Stimulated activated CD4-positive, alpha-beta T cell treated with anti-CD3 and anti-CD28 coated beads, Interleukin-1b, Interleukin-23, amount 100 ng/mL, for 1 hour (primary cell): ENCODE results near the gene DGKZ.
"Not testable (repeated sequence)": the region's sequence is repeated elsewhere in the genome, so short reads cannot be mapped to it uniquely, and the experiment has no call there.

Experiments used
- DNase-seq, 2 donors: peaks; one replicate each; pipeline ENCODE4 v3.0.0-alpha.2; 2020; ENCODE audit warnings: low read depth in 2 of 2

DGKZ gene, protein sequence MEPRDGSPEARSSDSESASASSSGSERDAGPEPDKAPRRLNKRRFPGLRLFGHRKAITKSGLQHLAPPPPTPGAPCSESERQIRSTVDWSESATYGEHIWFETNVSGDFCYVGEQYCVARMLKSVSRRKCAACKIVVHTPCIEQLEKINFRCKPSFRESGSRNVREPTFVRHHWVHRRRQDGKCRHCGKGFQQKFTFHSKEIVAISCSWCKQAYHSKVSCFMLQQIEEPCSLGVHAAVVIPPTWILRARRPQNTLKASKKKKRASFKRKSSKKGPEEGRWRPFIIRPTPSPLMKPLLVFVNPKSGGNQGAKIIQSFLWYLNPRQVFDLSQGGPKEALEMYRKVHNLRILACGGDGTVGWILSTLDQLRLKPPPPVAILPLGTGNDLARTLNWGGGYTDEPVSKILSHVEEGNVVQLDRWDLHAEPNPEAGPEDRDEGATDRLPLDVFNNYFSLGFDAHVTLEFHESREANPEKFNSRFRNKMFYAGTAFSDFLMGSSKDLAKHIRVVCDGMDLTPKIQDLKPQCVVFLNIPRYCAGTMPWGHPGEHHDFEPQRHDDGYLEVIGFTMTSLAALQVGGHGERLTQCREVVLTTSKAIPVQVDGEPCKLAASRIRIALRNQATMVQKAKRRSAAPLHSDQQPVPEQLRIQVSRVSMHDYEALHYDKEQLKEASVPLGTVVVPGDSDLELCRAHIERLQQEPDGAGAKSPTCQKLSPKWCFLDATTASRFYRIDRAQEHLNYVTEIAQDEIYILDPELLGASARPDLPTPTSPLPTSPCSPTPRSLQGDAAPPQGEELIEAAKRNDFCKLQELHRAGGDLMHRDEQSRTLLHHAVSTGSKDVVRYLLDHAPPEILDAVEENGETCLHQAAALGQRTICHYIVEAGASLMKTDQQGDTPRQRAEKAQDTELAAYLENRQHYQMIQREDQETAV

DNA sequence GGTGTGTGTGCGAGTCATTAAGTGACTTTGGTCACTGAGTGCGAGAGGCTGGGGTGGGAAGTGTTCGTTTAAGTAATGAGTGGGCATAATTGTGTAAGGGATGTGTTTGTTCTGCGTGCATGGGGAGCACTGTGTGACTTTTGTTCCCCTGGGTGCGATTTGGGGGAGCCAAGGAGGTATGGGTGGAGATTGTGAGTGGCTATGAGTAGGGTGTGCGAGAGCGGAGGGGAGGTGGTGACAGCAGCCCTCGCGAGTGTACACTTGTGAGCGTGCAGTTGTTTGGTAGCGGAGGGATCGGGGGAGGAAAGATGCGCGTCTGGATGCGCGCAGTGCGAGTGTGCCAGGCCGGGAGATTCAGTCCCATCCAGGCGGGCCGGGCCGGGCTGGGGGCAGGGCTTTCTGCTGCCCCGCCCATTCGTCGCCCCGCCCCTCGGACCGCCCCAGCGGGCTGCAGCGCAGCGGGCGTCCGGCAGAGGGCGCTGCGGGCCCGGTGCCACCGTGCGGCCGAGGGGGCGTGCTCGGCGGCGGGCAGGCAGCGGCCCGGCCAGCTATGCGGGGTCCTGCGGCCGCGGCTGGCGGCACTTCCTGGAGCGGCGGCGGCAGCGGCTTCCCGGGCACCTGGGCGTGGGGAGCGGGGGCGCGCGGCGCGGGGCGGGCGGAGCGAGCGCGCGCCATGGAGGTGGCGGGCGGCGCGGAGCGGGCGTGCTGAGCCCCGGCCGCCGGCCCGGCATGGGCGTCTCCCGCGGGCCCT is at the start of gene DGKZ:
DGKZ (plus strand) TSS at position 578 of the 751 bp plus-strand sequence. CDS start 197 bp downstream, outside the sequence.
- DNase-seq, result peak; percentile 78 to 80

GRCh38 chr11:46298699-46299433 is 48.4 kb upstream of the DGKZ start:
- no peak for DNase-seq

GRCh38 chr11:46299451-46299961 is 47.8 kb upstream of the DGKZ start:
- DNase-seq, result no peak

GRCh38 chr11:46300270-46300669 is 47.0 kb upstream of the DGKZ start:
- no peak for DNase-seq

GRCh38 chr11:46302866-46303265 is 44.4 kb upstream of the DGKZ start:
- no peak for DNase-seq

DNA sequence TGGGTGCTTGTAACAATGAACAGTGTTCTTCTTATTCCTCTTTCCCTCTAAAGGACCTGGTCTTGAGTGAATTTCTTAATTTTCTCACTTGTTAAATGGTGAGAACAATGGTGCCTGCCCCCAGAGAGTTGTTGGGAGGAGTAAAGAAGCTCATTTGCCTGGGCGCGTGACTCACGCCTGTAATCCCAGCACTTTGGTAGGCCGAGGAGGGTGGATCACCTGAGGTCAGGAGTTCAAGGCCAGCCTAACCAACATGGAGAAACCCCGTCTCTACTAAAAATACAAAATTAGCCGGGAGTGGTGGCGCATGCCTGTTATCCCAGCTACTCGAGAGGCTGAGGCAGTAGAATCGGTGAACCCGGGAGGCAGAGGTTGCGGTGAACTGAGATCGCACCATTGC is 43.2 kb upstream of the DGKZ start:
- DNase-seq, result not testable (repeated sequence)

DNA sequence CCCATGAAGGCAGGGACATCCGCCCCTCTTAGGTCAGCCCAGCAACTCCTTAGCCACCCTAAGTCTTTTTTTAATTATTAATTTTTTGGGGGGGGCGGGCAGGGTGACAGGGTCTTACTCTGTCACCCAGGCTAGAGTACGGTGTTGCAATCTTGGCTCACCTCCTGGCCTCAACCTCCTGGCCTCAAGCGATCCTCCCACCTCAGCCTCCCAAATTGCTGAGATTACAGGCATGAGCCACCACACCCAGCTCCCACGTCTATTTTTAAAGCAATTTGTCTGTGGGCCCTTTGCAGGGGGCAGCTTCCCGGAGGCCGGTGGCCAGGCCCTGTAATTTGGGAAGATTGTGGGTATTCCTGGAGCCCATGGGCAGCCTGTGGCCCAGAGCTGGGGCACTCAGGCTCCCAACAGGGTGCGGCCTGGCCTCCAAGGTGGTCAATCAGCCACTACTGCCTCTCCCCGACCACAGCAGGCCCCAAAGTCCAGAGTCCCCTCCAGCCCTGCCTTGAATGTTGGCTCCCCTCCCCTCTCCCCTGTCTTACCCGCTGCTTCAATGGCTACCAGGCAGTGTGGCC is 42.6 kb upstream of the DGKZ start:
- no peak for DNase-seq

GRCh38 chr11:46305295-46305694 is 42.0 kb upstream of the DGKZ start:
- no peak for DNase-seq

DNA sequence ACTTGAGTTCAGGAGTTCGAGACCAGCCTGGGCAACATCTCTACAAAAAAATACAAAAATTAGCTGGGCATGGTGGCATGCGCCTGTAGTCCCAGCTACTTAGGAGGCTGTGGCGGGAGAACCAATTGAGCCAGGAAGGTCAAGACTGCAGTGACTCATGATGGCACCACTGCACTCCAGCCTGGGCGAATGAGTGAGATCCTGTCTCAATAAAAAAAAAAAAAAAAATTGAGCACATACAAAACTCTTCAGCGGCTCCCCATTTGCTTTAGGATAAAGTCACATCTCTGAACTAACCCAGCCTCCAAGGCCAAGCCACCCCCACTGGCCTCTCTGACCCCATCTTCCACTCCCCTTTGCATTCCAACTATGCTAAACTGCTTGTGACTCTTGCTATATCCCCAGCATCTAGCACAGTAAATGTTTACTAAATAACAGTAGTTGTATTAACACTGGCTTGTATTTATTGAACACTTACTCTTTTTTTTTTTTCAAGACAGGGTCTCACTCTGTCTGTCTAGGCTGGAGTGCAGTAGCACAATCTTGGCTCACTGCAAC is 40.9 kb upstream of the DGKZ start:
- DNase-seq, result no peak

GRCh38 chr11:46307369-46307768 is 39.9 kb upstream of the DGKZ start:
- no peak for DNase-seq

GRCh38 chr11:46307785-46308341 is 39.4 kb upstream of the DGKZ start:
- no peak for DNase-seq

DNA sequence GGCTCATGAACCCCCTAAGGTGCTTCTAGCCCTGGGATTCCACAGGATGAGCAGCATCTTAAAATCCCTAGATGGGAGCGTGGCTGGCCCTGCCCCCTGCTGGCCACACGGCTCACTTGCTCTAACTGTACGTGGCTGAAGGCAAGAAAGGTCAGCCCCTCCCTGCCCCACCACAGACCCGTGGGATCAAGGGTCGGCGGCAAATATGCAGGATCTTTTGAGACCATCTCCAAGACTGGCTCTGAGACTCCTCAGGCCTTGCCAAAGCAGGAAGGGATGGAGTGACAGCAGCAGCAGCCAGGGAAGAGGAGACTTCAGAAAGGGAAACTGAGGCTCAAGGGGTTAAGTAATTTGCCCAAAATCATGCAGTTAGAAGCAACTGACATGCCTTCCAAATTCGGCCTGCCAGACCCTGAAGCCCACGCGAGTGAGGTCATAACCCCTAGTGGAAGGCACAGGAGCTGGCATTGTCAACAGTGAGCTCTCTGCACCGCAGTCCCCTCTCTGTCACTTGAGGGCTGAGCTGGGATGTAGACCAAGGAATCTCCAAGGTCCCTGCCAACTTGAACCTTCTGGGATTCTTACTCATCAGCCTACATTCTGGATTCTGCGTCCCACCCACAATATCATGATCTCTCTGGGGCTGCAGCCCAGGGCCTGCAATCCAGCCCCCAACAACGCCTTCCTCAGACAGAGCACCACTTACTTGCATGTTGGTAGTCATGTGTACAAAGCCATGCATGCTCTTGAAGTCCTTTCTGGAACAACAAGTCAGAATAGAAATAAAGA is 38.4 kb upstream of the DGKZ start:
- DNase-seq, result peak in 1 of 2 donors; percentile 56

DNA sequence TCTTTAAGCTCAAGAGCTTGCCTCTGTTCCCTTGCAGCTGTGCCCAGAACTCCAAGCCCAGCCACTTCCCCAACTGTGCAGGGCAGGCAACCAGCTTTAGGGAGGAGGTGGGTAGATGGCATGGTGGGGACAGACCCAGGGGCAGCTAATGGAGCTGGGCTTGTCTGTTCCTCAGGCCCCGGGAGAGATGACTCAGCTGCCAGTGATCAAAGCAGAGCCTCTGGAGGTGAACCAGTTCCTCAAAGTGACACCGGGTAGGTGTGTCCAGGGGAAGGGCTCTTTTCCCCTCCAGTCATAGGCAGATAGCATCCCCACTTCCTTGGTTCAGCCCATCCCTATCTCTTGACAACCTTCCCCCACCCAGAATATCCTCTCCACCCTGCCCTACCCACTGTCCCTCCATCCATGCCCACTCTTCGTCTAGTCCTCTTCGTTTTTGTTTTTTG is 37.4 kb upstream of the DGKZ start:
- no peak for DNase-seq

GRCh38 chr11:46315033-46315738 is 32.1 kb upstream of the DGKZ start:
- peak; percentile 51 to 71 for DNase-seq

DNA sequence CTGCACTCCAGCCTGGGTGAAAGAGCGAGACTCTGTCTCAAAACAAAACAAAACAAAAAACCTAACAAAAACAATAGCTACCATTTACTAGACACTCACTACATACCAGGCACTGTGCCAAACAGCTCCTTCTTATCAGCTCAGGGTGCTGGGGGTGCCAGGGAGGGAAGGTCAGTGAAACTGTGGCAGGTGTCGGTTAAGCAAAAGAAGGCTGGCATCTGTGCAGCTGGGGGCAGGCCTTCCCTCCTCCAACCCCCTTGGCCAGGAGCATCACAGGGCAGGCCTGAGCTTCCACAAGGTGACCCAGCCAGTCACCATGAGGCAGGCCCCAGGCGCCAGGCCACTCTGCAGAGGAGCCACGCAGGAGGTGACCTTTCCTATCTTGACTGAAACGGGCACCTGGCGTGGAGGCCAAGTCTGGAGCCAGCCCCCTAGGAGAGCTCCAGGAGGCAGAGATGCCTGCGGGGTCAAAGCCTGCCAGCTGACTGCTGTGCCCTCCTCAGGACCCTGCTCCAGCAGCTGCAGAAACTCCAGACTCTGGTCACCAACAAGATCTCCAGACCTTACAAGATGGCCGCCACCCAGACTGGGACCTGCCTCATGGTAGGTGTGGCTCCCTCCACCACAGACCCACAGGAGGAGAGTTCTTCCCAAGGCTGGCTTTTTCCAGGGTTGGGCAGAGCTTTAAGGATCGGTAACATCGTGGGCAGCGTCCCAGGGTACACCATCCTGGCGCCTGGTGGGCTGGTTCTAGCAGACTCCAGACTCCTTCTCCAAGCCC is 31.3 kb upstream of the DGKZ start:
- no peak for DNase-seq

DNA sequence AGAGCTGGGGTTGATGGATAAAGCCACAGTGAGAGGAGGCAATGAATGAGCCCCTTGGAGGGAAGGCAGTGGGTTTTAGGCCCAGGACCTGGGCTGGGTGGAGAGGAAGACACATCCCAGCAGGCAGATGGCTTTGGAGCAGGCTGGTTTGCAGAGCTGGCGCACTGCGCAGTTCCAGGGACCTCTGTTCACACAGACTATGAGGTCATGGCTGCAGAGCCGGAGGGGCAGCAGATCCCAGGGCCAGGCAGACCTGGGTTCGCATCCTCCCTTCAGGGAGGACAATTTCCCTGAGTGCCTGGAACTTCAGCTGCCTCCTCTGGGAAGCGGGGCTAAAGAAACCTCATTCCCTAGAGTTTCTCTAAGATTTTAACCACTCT is 28.2 kb upstream of the DGKZ start:
- DNase-seq, result no peak

- no peak for DNase-seq
Observed at GRCh38 chr11:46321757-46322156, 25.5 kb upstream of the DGKZ start.

DNA sequence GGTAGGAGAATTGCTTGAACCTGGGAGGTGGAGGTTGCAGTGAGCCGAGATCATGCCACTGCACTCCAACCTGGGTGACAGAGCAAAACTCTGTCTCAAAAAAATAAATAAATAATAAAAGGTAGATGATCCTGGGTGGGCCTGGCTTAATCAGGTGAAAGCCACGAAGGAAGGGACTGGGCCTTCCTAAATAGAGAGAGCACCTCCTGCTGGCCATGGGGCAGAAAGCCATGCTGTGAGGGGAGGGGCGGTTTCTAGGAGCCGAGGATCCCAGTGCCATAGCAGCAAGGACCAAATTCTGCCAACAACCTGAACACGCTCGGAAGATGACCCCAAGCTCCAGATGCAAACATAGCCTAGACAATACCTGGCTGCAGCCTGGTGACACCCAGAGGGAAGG is 24.5 kb upstream of the DGKZ start:
- no peak for DNase-seq
